Muscle of back (tissue), 11 donors: ENCODE data around the gene SLC6A7. TPM values are rescaled to one million over a fixed set of nuclear protein-coding genes. Genes with fewer than 3 reads are reported as not detected.

Experiments used
- DNase-seq, 3 donors: peaks; one replicate each; pipeline versions ENCODE4 v3.0.0 to v3.0.0-alpha.2; 2013
- polyA plus RNA-seq, 10 donors: library from polyadenylated mRNA; unstranded; fragments of 120-200 nt; gene quantifications; one replicate each; pipeline ENCODE4 v1.2.1, GENCODE V29; 2013; ENCODE audit not compliant: insufficient read length in 10 of 10

The SLC6A7 gene
- polyA plus RNA-seq, 10 donors, result 0.15 to 1.7 (median 0.41) TPM

GRCh38 chr5:150258130-150258529 lies 68.3 kb downstream of the SLC6A7 start:
- DNase-seq, result peak in 2 of 3 donors; percentile 53 to 75

Other genes with a start within 250 kb of the SLC6A7 start
- gene PDE6A, start 245.3 kb upstream of the SLC6A7 start, polyA plus RNA-seq, result under 1 TPM; 0.03 to 0.12 (median 0.06) TPM
- gene SLC26A2, start 229.3 kb upstream of the SLC6A7 start, polyA plus RNA-seq, result 10 to 100 TPM in 9 of 10 donors, 1 to 10 TPM in 1; 9.4 to 13.1 (median 11.3) TPM
- gene TIGD6, start 189.4 kb upstream of the SLC6A7 start, polyA plus RNA-seq, result 1 to 10 TPM; 1.8 to 3.2 (median 2.5) TPM
- gene HMGXB3, start 189.3 kb upstream of the SLC6A7 start, polyA plus RNA-seq, result 10 to 100 TPM; 13.2 to 30.9 (median 19.6) TPM
- gene CSF1R, start 103.5 kb upstream of the SLC6A7 start, polyA plus RNA-seq, result 10 to 100 TPM; 23.4 to 36.4 (median 27.8) TPM
- gene PDGFRB, start 34.2 kb upstream of the SLC6A7 start, polyA plus RNA-seq, result 100 to 1,000 TPM in 9 of 10 donors, 10 to 100 TPM in 1; 89.2 to 173 (median 143) TPM
- gene CDX1, start 23.3 kb upstream of the SLC6A7 start, polyA plus RNA-seq, result under 1 TPM in 7 of 10 donors, not detected in 3; 0.13 to 0.63 (median 0.24) TPM
- 10 to 100 TPM; 32.6 to 93.3 (median 67.5) TPM for gene CAMK2A, start 99.7 kb downstream of the SLC6A7 start, polyA plus RNA-seq
- 10 to 100 TPM in 1 of 10 donors, 1 to 10 TPM in 9; 3.4 to 10.2 (median 6.1) TPM for gene ARSI, start 112.8 kb downstream of the SLC6A7 start, polyA plus RNA-seq
- gene TCOF1, start 167.6 kb downstream of the SLC6A7 start, polyA plus RNA-seq, result 10 to 100 TPM; 15.8 to 24.8 (median 17.9) TPM
- gene CD74, start 222.8 kb downstream of the SLC6A7 start, polyA plus RNA-seq, result 100 to 1,000 TPM in 1 of 10 donors, 10 to 100 TPM in 9; 47.7 to 102 (median 77.2) TPM